Brain pericyte (primary cell): ENCODE data around the gene ZNF366.
A peak's percentile ranks its signal among the peaks of the same experiment; 100 is the strongest.

Experiments used
- DNase-seq: peaks from one replicate; pipeline ENCODE4 v3.0.0-alpha.2; 2012; ENCODE audit warnings: low read depth, low spot score

Gene ZNF366

GRCh38 chr5:72507231-72507906, at the start of gene ZNF366:
Gene ZNF366 (minus strand): TSS chr5:72507410. CDS start chr5:72461496, 45,914 bp downstream.
- no peak for DNase-seq

DNA sequence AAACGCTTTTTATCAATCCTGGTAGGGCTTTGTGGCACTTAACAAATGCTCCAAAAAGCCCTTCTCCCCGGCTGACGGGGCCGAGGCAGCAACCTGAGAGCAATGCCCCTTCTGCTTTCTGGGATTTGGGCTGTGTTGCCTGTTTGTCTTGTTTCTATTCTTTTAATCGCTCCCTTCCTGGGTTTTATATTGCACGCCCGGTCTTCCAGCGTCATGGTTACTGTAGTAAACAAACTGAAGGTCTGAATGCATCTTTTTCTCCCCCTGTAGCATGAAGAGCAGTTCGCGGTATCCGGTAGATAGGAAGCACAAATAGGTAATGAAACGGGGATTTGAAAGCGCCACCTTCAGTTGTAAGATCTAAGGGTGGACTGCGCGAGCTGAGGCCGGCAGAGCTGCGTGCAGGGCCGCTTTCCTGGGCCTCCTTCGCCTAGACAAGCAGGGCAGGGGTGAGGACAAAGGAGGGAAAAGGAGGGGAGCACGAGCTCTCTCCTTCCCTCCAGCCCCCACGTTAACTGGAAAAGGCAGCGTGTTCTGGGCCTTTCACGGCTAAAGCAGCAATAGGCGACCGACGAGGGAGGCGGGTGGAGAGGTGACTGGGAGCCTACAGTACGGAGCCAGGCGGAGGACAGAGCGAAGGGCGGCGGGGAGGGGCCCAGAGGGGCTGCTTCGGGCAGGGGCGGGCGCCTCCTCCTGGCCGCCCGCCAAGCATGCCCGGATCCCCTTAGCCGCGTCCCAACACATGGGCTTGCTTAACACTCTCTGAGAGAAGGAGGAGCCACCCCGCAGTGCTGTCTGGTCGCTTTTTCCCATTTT, 49.3 kb upstream of the ZNF366 start:
- no peak for DNase-seq

- DNase-seq, result no peak
Observed at GRCh38 chr5:72555871-72556270, 48.7 kb upstream of the ZNF366 start.

- no peak for DNase-seq
Observed at GRCh38 chr5:72554897-72555296, 47.7 kb upstream of the ZNF366 start.

- no peak for DNase-seq
Observed at GRCh38 chr5:72552041-72552557, 44.9 kb upstream of the ZNF366 start.

DNA sequence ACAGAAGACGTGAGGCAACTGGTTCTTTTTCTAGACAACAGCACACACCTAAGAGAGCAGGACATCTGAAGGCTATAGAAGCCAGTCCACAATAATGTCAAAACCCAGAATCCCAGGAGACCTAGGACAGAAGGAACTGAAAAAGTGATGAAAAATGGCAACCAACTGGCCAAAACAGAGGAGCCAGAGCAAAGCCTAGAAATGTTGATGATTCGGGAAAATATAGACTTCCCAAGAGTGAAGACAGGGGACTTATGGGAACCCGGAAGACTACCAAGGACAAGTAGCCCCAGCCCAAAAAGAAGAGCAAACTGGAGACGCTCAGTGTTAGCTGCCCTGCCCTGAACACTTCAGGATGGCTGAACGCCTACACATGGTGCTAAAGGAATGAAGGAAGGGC, 43.4 kb upstream of the ZNF366 start:
- DNase-seq, result no peak

DNA sequence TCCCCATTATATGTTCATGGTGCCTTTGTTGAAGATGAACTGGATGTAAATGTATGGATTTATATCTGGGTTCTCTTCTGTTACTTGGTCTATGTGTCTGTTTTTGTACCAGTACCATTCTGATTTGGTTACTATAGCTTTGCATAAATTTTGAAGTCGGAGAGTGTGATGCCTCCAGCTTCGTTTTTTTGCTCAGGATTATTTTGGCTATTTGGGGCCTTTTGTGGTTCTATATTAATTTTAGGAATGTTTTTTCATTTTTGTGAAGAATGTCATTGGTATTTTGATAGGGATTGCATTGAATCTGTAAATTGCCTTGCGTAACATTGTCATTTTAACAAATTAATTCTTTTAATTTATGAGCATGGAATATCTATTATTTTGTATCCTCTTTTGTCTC, 36.6 kb upstream of the ZNF366 start:
- DNase-seq, result no peak

- DNase-seq, result peak; percentile 68
Observed at GRCh38 chr5:72543365-72543764, 36.2 kb upstream of the ZNF366 start.

DNA sequence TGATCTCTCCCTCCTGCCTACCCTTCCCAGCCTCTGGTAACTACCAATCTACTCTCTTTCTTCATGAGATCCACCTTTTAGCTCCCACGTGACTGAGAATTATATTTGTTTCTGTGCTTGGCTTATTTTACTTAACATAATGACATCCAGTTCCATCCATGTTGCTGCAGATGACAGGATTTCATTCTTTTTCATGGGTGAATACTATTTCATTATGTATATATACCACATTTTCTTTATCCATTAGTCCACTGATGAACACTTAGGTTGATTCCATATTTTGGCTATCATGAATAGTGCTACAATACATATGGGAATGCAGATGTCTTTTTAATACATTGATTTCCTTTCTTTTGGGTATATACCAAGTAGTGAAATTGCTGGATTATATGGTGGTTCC, 35.5 kb upstream of the ZNF366 start:
- no peak for DNase-seq

DNA sequence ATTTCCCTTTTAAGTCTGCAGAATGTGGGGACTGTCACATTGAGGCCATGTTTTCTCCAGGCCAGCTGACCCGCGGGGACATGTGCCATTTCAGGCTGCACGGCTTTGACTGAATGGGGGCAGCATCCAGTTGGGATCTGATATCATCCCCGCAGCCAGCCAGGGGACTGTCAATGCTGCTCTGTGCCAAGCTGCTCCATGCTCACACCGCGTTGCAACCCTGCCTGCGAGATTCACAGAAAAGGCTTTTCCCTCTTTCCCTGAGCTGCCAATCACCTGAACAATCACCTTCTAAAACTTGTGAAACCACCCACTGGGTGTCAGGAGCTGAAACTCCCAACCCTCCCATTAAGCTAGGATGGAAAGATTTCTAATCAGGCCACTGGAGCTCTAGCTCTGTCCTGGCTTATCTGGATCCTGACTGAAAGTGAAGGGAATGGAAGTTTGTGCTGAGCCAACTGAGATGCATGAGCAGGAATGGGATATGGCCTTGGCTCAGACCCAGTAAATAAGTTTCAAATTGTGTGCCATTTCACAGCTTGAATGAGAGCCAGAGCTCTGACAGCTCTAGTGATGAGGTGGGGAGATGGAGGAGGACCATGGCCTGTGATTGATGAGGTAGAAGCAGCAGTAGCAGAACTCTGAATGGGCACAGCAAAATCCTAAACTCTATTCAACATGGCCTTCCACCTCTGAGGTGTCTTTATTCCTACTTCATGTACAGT, 34.5 kb upstream of the ZNF366 start:
- no peak for DNase-seq

DNA sequence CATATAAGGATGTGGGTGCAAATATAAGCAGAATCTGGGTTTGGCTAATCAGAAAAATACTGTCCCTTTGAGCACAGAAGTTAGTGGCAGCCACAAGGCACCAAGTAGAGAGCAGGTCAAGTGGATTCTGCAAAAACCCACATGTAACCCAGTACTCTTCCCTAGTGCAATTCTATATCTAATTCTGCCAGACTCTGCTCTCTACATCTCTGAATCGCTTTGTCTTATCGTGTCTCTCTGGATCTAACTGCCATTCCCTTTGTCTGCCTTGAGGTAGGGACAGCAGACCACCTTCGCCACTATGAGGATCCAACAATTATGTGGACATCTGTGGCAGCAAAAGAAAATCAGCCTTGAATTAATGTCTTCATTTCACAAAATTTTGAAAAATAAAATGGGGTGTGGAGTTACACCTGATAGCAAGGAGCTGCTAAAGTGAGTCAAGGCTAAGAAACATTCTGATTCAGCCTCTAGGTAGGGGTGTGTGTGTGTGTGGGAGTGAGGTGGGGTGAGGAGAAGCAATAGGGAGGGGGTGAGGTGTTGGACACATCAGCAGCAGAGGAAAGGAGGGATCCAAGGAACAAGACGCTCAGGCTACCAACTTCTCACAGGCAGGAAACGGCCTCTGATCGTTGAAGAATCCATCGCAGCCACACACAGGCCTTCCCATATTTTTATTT, 33.7 kb upstream of the ZNF366 start:
- no peak for DNase-seq

DNA sequence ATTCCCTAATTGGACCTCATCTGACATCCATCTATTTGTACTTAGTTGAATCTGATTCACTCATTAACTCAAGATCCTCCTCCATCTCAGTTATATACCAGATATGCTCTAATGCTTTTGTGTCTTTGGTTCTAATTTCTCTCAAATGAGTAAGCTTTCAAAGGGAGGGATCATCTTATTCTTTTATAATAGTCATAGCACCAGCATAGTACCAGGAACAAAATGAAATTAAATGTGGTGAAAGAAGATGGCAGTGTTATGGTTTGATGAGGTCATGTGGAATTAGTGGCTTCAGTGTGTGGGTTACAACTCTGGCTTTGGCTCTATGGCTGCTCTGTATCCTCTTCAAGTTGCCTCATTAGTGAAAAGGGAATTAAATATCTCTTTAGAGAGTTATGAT, 32.5 kb upstream of the ZNF366 start:
- no peak for DNase-seq

DNA sequence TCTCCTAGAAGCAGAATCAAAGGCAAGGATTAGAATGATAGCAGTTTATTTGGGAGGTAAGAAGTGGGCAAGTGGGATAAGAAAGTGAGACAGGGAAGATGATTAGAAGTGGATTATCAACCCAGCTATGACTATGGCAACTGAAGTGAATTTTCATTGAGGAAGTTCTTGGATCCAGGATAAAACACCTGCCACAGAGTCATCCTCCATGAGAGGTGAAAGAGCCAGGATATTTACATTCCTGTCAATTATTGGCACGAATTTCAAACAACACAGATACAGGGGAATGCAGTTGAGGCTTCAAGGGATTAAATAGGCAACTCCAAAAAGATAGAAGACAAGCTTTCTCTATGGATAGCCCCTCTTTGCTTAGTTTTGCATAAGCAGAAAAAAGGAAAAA, 31.8 kb upstream of the ZNF366 start:
- DNase-seq, result no peak

DNA sequence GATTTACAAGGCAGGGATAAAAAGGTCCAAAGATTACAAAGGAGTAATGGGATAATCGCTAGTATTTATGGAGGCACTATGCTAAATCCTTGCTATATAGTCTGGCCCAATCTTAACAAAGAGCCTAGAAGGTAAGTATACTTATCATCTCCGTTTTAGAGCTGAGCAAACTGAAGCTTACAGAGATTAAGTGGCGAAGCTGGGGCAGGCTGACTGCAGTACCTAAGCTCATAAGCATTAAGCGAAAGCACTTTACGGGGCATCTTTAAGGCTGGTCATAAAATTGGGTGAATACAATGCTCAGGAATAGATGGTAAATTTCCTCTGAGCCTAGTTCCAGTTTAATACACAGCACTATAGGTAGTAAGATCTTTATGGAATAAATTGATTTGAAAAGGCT, 30.0 kb upstream of the ZNF366 start:
- no peak for DNase-seq

- DNase-seq, result no peak
Observed at GRCh38 chr5:72531496-72532190, 24.4 kb upstream of the ZNF366 start.

DNA sequence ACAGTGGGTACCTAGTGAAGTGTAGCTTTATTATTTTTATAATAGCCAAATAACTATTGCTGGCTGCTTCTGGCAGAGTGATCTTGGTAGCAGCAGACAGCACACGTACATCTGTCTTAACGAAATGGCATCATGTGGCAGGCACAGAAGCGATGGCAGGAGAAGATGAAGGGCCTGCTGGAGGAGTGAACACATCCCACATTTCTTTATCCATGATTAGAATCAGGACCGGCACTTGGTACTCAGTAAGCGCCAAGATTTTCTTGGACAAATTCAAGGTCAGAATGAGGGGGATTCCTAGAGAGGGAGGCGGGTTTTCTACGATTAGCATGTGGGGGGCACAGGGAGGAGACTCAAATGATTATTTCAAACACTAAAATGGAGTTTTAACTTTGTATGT, 23.0 kb upstream of the ZNF366 start:
- no peak for DNase-seq

DNA sequence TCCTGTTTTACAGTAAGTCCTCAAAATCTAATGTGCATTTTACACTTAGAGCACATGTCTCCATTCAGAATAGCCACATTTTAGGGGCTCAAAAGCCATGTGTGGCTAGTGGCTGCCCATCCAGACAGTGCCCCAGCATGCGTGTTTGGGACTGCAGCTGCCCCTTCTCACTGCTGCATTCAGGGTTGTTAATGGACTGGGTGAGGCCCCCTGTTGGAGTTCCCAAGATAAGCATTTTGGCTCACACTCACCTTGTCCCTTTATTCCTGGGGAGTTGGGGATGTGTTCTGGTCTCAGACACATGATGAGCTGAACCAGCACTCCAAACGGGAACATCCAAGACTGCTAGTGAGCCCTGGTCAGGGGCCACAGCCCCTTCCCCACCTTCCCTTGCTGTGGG, 22.2 kb upstream of the ZNF366 start:
- no peak for DNase-seq

DNA sequence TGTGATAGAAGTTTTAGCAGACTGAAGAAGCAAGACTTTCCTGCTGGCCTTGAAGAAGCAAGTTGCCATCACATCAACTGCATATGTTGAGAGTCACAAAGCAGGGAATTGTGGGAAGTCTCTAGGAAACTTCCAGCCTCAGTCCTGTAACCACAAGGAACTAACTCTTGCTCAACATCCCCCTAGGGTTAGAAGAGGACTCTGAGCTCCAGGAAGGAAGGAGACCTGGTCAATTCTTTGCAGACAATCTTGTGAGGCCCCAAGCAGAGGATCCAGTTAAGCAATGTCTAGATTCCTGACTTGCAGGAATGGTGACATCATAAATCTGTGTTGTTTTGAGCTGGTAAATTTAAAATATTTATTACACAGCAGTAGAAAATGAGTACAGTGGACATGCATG, 18.6 kb upstream of the ZNF366 start:
- no peak for DNase-seq

- no peak for DNase-seq
Observed at GRCh38 chr5:72523960-72524582, 16.9 kb upstream of the ZNF366 start.

DNA sequence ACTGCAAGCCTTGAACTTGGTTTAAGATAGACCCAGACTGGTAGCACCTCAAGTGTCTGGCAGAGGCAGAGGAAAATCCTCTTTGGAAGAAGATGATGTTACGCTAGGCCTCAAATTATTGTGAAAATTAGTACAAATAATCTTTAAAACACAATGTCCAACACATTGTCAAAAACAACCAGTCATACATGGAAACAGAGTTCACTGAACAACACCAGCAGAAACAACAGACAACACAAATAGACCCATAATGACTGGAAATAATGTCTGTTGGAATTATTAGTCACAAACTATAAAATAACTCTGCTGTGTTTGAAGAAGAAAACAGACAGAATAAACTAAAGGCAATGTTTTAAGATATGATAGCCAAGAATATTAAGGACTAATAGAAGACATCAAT, 15.4 kb upstream of the ZNF366 start:
- no peak for DNase-seq

- DNase-seq, result no peak
Observed at GRCh38 chr5:72519111-72519510, 11.9 kb upstream of the ZNF366 start.
